HG03135 (cell line): ENCODE data around the gene ZNF850.
"Not testable (repeated sequence)": the region's sequence is repeated elsewhere in the genome, so short reads cannot be mapped to it uniquely, and the experiment has no call there.

ENCODE experiments used
- ATAC-seq: cut with Tn5 transposase; IDR thresholded peaks from one replicate; pipeline ENCODE4 v1.9.1; 2021; ENCODE audit warnings: mild to moderate bottlenecking, moderate library complexity; ENCODE audit not compliant: unreplicated experiment

ZNF850 gene

GRCh38 chr19:36772311-36773222, at the start of gene ZNF850:
Gene ZNF850 (minus strand): TSS chr19:36772807. CDS start chr19:36762606, 10,201 bp downstream.
- peak; percentile 91 for ATAC-seq

GRCh38 chr19:36821758-36822157, 49.2 kb upstream of the ZNF850 start:
- no peak for ATAC-seq

GRCh38 chr19:36819130-36819630, 46.6 kb upstream of the ZNF850 start:
- no peak for ATAC-seq

- ATAC-seq = no peak
Observed at GRCh38 chr19:36807029-36807428, 34.4 kb upstream of the ZNF850 start.

- no peak for ATAC-seq
Observed at GRCh38 chr19:36805364-36805763, 32.8 kb upstream of the ZNF850 start.

GRCh38 chr19:36797786-36798108, 25.1 kb upstream of the ZNF850 start:
- no peak for ATAC-seq

GRCh38 chr19:36796714-36796992, 24.0 kb upstream of the ZNF850 start:
- no peak for ATAC-seq

GRCh38 chr19:36791420-36792141, 19.0 kb upstream of the ZNF850 start:
- ATAC-seq = not testable (repeated sequence)

GRCh38 chr19:36775768-36776167, 3.2 kb upstream of the ZNF850 start:
- ATAC-seq = no peak

- ATAC-seq = no peak
Observed at GRCh38 chr19:36773223-36773579, 594 bp upstream of the ZNF850 start.

GRCh38 chr19:36771261-36772231, 1.1 kb downstream of the ZNF850 start:
- ATAC-seq = no peak

- no peak for ATAC-seq
Observed at GRCh38 chr19:36750066-36750691, 22.4 kb downstream of the ZNF850 start.

- not testable (repeated sequence) for ATAC-seq
Observed at GRCh38 chr19:36749613-36750012, 23.0 kb downstream of the ZNF850 start.

GRCh38 chr19:36748431-36749275, 24.0 kb downstream of the ZNF850 start:
- no peak for ATAC-seq

GRCh38 chr19:36747750-36748149, 24.9 kb downstream of the ZNF850 start:
- ATAC-seq = no peak

- no peak for ATAC-seq
Observed at GRCh38 chr19:36745870-36746269, 26.7 kb downstream of the ZNF850 start.

- ATAC-seq = not testable (repeated sequence)
Observed at GRCh38 chr19:36736166-36736565, 36.4 kb downstream of the ZNF850 start.

GRCh38 chr19:36719687-36720556, 52.7 kb downstream of the ZNF850 start:
- ATAC-seq = no peak

- ATAC-seq = no peak
Observed at GRCh38 chr19:36709423-36709822, 63.2 kb downstream of the ZNF850 start.
